ENCODE measurements around the gene JADE3.

DNA sequence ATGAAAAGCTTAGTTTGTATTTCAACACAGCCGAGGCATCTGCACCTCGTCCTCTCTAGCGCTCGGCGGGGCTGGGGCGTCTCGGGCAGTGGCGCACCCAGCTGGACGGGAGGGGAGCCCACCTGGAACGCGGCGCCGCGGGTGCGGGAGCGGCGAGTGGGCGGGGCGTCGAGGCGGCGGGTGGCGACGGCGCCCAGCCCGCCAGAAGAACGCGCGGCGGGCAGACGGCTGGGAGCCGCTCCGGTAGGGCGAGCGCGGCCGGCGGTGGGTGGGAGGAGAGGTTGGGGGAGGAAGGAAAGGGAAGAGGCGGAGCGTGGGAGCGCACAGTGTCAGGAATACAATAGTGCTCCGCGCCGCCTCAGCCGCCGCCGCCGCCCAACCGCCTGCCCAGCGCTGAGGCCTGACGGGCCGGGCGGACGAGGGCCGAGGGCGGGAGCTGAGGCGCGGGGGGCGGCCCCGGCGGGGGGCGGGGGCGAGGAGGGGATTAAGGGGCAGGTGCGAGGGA lies at the start of gene JADE3:
- peak; percentile 28 for TF ChIP-seq CTCF (IDR thresholded peaks at IDR 0.05; ENCODE audit: borderline replicate concordance, extremely low read depth, low read length, poor library complexity, severe bottlenecking)
- no peak for TF ChIP-seq EZH2 (IDR thresholded peaks at IDR 0.05; ENCODE audit: borderline replicate concordance, low read depth, low read length, severe bottlenecking)

All from DND-41 (cell line).